ENCODE data around the gene PSD4. TPM values are rescaled to one million over a fixed set of nuclear protein-coding genes. Genes with fewer than 3 reads are reported as not detected.

The PSD4 gene
- total RNA-seq, 1 donor, result 4.7 TPM

DNA sequence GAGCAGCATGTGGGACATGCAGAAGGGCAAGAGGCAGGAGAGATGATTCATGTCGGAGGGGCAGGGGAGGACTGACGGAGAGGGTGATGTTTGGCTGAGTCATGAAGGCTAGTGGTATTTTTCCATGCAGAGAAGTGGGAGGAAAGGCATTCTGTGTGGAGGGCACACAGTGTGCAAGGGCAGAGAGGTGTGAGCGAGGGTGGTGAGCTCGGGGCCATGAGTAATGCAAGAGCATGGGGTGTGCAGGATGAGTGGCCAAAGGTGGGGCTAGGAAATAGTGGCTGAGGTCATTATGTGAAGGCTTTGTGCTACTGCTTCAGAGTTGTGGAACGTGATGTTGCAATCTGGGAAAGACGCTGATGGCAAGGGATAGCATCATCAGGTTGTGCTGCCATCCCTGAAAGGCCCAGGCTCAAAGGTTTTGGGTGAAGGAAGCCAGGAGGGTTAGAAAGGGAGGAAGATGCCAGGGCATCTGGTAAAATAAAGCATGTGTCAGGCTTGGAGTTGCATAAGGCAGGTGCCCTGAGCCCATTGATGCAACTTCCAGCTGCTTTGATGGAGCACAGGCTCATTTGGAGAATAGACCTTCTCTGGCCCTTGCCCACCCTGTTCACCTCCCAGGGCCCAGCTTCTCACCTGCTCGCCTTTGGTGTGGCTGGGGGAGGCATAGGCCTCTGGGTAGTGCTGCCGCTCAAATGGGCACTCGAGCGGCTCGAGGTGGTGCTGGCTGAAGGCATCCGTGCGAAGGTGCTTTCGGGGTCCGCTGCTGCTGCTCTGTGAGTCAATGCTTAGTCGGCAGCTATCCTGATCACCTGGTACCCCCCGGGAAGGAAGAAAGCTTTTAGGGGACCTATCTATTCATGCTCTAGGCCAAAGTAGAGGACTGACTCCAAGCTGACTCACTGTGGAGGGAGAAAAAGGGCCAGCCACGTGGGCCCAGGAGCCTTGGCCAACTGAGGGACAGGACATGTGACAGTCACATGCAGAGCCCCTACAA lies 67.4 kb downstream of the PSD4 start:
- DNase-seq (ENCODE audit: low read depth), result peak; percentile 98
- no peak overlapping the region for H3K4me3 ChIP-seq (ENCODE audit: low read depth, low read length)
- no peak for TF ChIP-seq CTCF (IDR thresholded peaks at IDR 0.05; ENCODE audit: insufficient read depth, low read depth, low read length)

- no peak for TF ChIP-seq CTCF (IDR thresholded peaks at IDR 0.05; ENCODE audit: insufficient read depth, low read depth, low read length)
- DNase-seq (ENCODE audit: low read depth), result no peak
- H3K4me3 ChIP-seq (ENCODE audit: low read depth, low read length), result no peak overlapping the region
Measured at GRCh38 chr2:113242327-113242726, 68.6 kb downstream of the PSD4 start.

DNA sequence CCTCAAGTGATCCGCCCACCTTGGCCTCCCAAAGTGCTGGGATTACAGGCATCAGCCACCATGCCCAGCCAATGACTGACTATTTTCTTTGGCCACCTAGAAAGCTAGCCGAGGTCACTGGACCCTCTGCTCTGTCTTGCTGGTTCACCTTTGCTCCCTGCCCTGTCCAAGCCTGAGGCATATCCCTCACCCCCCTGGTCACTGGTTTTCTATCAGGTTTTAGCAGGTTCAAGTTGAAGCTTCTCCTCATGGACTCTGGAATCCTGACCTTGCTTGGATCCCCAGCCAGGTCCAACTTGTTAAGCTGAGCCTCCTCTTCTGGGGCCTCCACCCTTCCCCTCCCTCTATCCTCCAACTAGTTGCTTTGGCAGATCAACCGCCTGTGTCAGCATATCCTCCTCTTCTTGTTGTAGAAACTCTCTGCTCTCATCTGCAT lies 71.5 kb downstream of the PSD4 start:
- no peak for DNase-seq (ENCODE audit: low read depth)
- no peak overlapping the region for H3K4me3 ChIP-seq (ENCODE audit: low read depth, low read length)

DNA sequence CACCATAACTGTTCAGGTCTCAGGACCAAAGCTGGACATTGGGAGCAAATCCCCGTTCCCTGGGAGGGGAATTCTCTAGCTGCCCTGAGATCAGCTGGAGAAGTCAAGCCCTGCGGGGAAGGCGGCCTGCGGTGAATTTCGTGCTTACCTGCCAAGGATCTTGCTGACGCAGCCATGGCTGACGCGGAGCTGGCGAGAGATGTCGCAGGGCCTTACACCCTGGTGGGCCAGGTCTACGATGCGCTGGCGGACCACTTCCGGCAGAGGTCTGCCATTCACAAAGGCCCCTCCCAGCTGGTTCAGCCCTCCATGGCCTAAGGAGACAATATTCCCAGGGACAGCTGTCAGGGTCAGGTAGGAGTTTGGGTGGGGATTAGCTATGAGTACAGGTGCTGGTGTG lies 72.8 kb downstream of the PSD4 start:
- no peak for DNase-seq (ENCODE audit: low read depth)
- no peak for TF ChIP-seq CTCF (IDR thresholded peaks at IDR 0.05; ENCODE audit: insufficient read depth, low read depth, low read length)
- no peak overlapping the region for H3K4me3 ChIP-seq (ENCODE audit: low read depth, low read length)

More for the DNA sequence above, 71.5 kb downstream of the PSD4 start:
- no peak for TF ChIP-seq CTCF (IDR thresholded peaks at IDR 0.05; ENCODE audit: insufficient read depth, low read depth, low read length)

DNA sequence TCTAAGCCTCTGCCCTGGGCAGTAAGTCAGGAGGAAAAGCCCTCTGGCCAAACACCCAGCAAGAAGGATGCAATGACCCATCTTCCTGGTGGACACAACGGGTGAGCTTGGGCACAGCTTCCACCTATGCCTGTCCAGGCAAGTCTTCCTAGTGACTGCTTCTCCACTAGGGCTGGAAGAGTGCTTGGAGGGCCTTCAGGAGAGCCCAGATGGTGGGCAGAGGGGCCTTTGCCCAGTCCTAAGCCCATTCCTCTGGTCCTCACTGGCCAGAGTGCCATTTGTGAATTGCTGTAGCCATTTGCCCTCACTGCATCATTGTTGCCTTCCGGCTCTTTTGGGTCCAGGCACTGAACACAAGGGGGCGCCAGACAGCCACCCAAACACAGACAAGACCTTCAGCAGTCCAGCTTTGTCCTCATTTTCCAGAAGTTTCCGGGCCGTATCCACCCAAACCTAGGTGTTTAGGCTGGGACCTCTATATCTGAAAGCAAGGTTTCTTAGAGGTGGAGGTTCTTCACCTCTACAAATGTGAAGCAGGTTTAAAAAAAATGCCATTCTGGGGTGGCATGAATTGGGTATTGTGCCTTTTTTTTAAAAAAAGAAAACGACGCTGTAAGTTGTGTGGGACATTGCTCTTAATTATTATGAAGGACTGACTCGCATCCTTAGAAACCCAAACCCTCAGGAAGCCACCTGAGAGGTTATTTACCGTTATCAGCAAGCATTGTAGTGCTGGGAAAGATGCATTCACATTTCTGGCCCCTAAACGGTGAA lies 75.4 kb downstream of the PSD4 start:
- H3K4me3 ChIP-seq (ENCODE audit: low read depth, low read length), result no peak overlapping the region
- peak; percentile 97 for TF ChIP-seq CTCF (IDR thresholded peaks at IDR 0.05; ENCODE audit: insufficient read depth, low read depth, low read length)
- peak; percentile 80 for DNase-seq (ENCODE audit: low read depth)

GRCh38 chr2:113251118-113251517 lies 77.3 kb downstream of the PSD4 start:
- TF ChIP-seq CTCF (IDR thresholded peaks at IDR 0.05; ENCODE audit: insufficient read depth, low read depth, low read length), result no peak
- no peak for DNase-seq (ENCODE audit: low read depth)

More at GRCh38 chr2:113251118-113251517, 77.3 kb downstream of the PSD4 start:
- no peak overlapping the region for H3K4me3 ChIP-seq (ENCODE audit: low read depth, low read length)
